HEK293T (cell line): ENCODE data around the gene USF1.
A peak's percentile ranks its signal among the peaks of the same experiment; 100 is the strongest.
"Not testable (repeated sequence)": the region's sequence is repeated elsewhere in the genome, so short reads cannot be mapped to it uniquely, and the experiment has no call there.

ENCODE experiments used
- CTCF ChIA-PET: fragments of 350-600 bp; formaldehyde crosslinking; extraction: SDS; loops from one replicate; lab custom pipeline; 2021; ENCODE audit warnings: antibody characterized with exemption, inconsistent platforms; lab: Yijun Ruan, JAX
- POLR2A ChIA-PET: fragments of 350-600 bp; formaldehyde crosslinking; extraction: SDS; loops from one replicate; lab custom pipeline; 2020; ENCODE audit warnings: antibody characterized with exemption, inconsistent platforms; lab: Yijun Ruan, JAX
- DNase-seq: peaks from one replicate; pipeline ENCODE4 v3.0.0; 2012; ENCODE audit warnings: mixed read lengths; ENCODE audit errors: extremely low spot score
- ARNT ChIP-seq: fragments of 450-650 bp; IDR thresholded peaks from 2 replicates; pipeline ENCODE4 v1.6.1; 2017; ENCODE audit warnings: mild to moderate bottlenecking
- BHLHE40 ChIP-seq: fragments of 450-650 bp; IDR thresholded peaks from 2 replicates; pipeline ENCODE4 v1.6.1; 2016; ENCODE audit warnings: mild to moderate bottlenecking, moderate library complexity, borderline replicate concordance
- CTBP1 ChIP-seq: fragments of 450-650 bp; IDR thresholded peaks from 2 replicates; pipeline ENCODE4 v1.6.1; 2016; ENCODE audit warnings: borderline replicate concordance
- ELF4 ChIP-seq: fragments of 450-650 bp; IDR thresholded peaks from 2 replicates; pipeline ENCODE4 v1.6.1; 2017; ENCODE audit warnings: antibody characterized with exemption
- FOXA1 ChIP-seq: fragments of 450-650 bp; IDR thresholded peaks from 2 replicates; pipeline ENCODE4 v1.6.1; 2016; ENCODE audit warnings: mild to moderate bottlenecking
- FOXK2 ChIP-seq: fragments of 450-650 bp; IDR thresholded peaks from 2 replicates; pipeline ENCODE4 v1.6.1; 2016; ENCODE audit warnings: mild to moderate bottlenecking
- FOXM1 ChIP-seq: fragments of 450-650 bp; IDR thresholded peaks from 2 replicates; pipeline ENCODE4 v1.6.1; 2017; ENCODE audit warnings: mild to moderate bottlenecking, borderline replicate concordance
- HDGF ChIP-seq: fragments of 450-650 bp; IDR thresholded peaks from 2 replicates; pipeline ENCODE4 v1.6.1; 2017; ENCODE audit warnings: antibody characterized with exemption, borderline replicate concordance
- L3MBTL2 ChIP-seq: fragments of 450-650 bp; conservative IDR thresholded peaks from 2 replicates; pipeline ENCODE4 v1.6.1; 2016; ENCODE audit warnings: mild to moderate bottlenecking
- LEF1 ChIP-seq: fragments of 450-650 bp; IDR thresholded peaks from 2 replicates; pipeline ENCODE4 v1.6.1; 2017; ENCODE audit warnings: mild to moderate bottlenecking, borderline replicate concordance
- NFRKB ChIP-seq: fragments of 450-650 bp; IDR thresholded peaks from 2 replicates; pipeline ENCODE4 v1.6.1; 2016; ENCODE audit warnings: mild to moderate bottlenecking, moderate library complexity
- PKNOX1 ChIP-seq: fragments of 450-650 bp; IDR thresholded peaks from 2 replicates; pipeline ENCODE4 v1.6.1; 2016
- SP1 ChIP-seq: fragments of 450-650 bp; IDR thresholded peaks from 2 replicates; pipeline ENCODE4 v1.6.1; 2017
- SUZ12 ChIP-seq: fragments of 450-650 bp; IDR thresholded peaks from 2 replicates; pipeline ENCODE4 v1.6.1; 2016; ENCODE audit warnings: mild to moderate bottlenecking
- TARDBP ChIP-seq: fragments of 450-650 bp; IDR thresholded peaks from 2 replicates; pipeline ENCODE4 v1.6.1; 2016
- ZNF384 ChIP-seq: fragments of 450-650 bp; IDR thresholded peaks from 2 replicates; pipeline ENCODE4 v1.6.1; 2016

Gene USF1

GRCh38 chr1:161032409-161032808, 13.4 kb downstream of the USF1 start:
- POLR2A ChIA-PET = interaction anchor here (1.0 to 1.8 kb wide), 3 partner anchors 11 to 85 kb away, joined by 3 to 9 read pairs (median 8); partner anchors contain the start of genes F11R, NIT1, PFDN2 and USF1
- no peak for DNase-seq
- no peak for TF ChIP-seq PKNOX1
- TF ChIP-seq ZNF384 = no peak
- TF ChIP-seq TARDBP = no peak
- no peak for TF ChIP-seq BHLHE40
- no peak for TF ChIP-seq SP1
- TF ChIP-seq ELF4 = no peak
- no peak for TF ChIP-seq FOXM1
- no peak for TF ChIP-seq SUZ12
- TF ChIP-seq FOXA1 = no peak
- TF ChIP-seq ARNT = no peak
- TF ChIP-seq FOXK2 = no peak
- no peak for TF ChIP-seq LEF1
- CTCF ChIA-PET = no interaction called here

GRCh38 chr1:161031874-161032273, 13.9 kb downstream of the USF1 start:
- no peak for TF ChIP-seq PKNOX1
- no peak for TF ChIP-seq SUZ12
- no peak for TF ChIP-seq ARNT
- TF ChIP-seq FOXK2 = no peak
- TF ChIP-seq HDGF = no peak
- no peak for TF ChIP-seq FOXA1
- no peak for TF ChIP-seq ELF4
- no peak for TF ChIP-seq NFRKB
- no peak for TF ChIP-seq ZNF384
- ChIA-PET CTCF (no interaction called here), POLR2A (interaction anchor here (1.0 to 1.8 kb wide), 2 partner anchors 11 to 86 kb away, joined by 3 to 9 read pairs; partner anchors contain the start of genes F11R, NIT1 and PFDN2)
- no peak for DNase-seq

- DNase-seq, CTCF ChIA-PET: not testable (repeated sequence)
- POLR2A ChIA-PET = interaction anchor here (1.1 kb wide), 1 partner anchor 8 kb away, joined by 3 read pairs; the partner anchor contains the start of gene F11R
Measured at GRCh38 chr1:161029466-161029865, 16.3 kb downstream of the USF1 start.

GRCh38 chr1:161026954-161027353, 18.8 kb downstream of the USF1 start:
- DNase-seq, CTCF ChIA-PET, POLR2A ChIA-PET: not testable (repeated sequence)

- POLR2A ChIA-PET = interaction anchor here (2.2 to 2.8 kb wide), 2 partner anchors 10 to 24 kb away, joined by 9 to 32 read pairs; partner anchors contain the start of gene USF1
- CTCF ChIA-PET = interaction anchor here (0.6 kb wide), 1 partner anchor 48 kb away, joined by 3 read pairs; no protein-coding TSS in a partner anchor
- not testable (repeated sequence) for DNase-seq
Measured at GRCh38 chr1:161022432-161022831, 23.3 kb downstream of the USF1 start.

GRCh38 chr1:161021970-161022353, 23.8 kb downstream of the USF1 start:
- TF ChIP-seq PKNOX1 = no peak
- no peak for TF ChIP-seq ELF4
- TF ChIP-seq HDGF = no peak
- TF ChIP-seq NFRKB = no peak
- TF ChIP-seq ZNF384 = no peak
- TF ChIP-seq ARNT = no peak
- TF ChIP-seq L3MBTL2 = no peak
- TF ChIP-seq BHLHE40 = no peak
- no peak for TF ChIP-seq FOXK2
- TF ChIP-seq CTBP1 = no peak
- TF ChIP-seq SP1 = no peak
- TF ChIP-seq FOXM1 = no peak
- no peak for TF ChIP-seq FOXA1
- TF ChIP-seq LEF1 = no peak
- TF ChIP-seq TARDBP = no peak
- no peak for TF ChIP-seq SUZ12
- ChIA-PET POLR2A (interaction anchor here (0.5 to 2.8 kb wide), 6 partner anchors 11 to 133 kb away, joined by 3 to 32 read pairs (median 7); partner anchors contain the start of genes DEDD, NIT1, PFDN2 and USF1), CTCF (no interaction called here)
- no peak for DNase-seq

- POLR2A ChIA-PET = interaction anchor here (0.5 to 2.8 kb wide), 11 partner anchors 9 to 293 kb away, joined by 3 to 32 read pairs (median 5); partner anchors contain the start of genes DEDD, NIT1, PFDN2 and SDHC
- peak; percentile 92 for DNase-seq
- CTCF ChIA-PET = interaction anchor here (0.6 kb wide), 1 partner anchor 26 kb away, joined by 6 read pairs; no protein-coding TSS in a partner anchor
- no peak for TF ChIP-seq ARNT
- TF ChIP-seq TARDBP = no peak
- TF ChIP-seq L3MBTL2 = peak; percentile 91
- no peak for TF ChIP-seq FOXK2
- TF ChIP-seq SP1 = no peak
- peak; percentile 95 for TF ChIP-seq PKNOX1
- no peak for TF ChIP-seq NFRKB
- peak; percentile 48; the same call in 1 of the 2 replicates for TF ChIP-seq ELF4
- TF ChIP-seq SUZ12 = no peak
- TF ChIP-seq CTBP1 = no peak
- no peak for TF ChIP-seq ZNF384
- no peak for TF ChIP-seq LEF1
- no peak for TF ChIP-seq FOXM1
- no peak for TF ChIP-seq HDGF
- TF ChIP-seq BHLHE40 = no peak
- no peak for TF ChIP-seq FOXA1
Measured at GRCh38 chr1:161021165-161021969, 24.4 kb downstream of the USF1 start.
